K562 (cell line): ENCODE results near the gene CDC20. TPM values are rescaled to one million over a fixed set of nuclear protein-coding genes. Genes with fewer than 3 reads are reported as not detected.

ENCODE experiments used
- CXXC5 ChIP-seq: fragments of 250-450 bp; sonication (Bioruptor Pico); IDR thresholded peaks from 2 replicates; pipeline ENCODE4 v1.8.0; 2022; ENCODE audit warnings: inconsistent platforms, mild to moderate bottlenecking, moderate library complexity
- ELF2 ChIP-seq: fragments of 250-450 bp; sonication (Bioruptor Pico); IDR thresholded peaks from 2 replicates; pipeline ENCODE4 v1.5.0; 2021; ENCODE audit warnings: mild to moderate bottlenecking
- EZH2 ChIP-seq: IDR thresholded peaks from 2 replicates; pipeline ENCODE4 v1.6.1; 2012; ENCODE audit warnings: low read depth, mild to moderate bottlenecking, inconsistent platforms, low read length, borderline replicate concordance
- HDAC1 ChIP-seq, 2 experiments: fragments of 450-650 bp; IDR thresholded peaks; 2 replicates each; pipeline ENCODE4 v1.6.1; 2016 to 2017; ENCODE audit warnings: inconsistent platforms in 1 of 2, mild to moderate bottlenecking in 1 of 2, moderate library complexity in 1 of 2
- MAZ ChIP-seq, 2 experiments: fragments of 450-650 bp in 1 of 2; sonication (generic) in 1 of 2; formaldehyde crosslinking; IDR thresholded peaks in 1 of 2; conservative IDR thresholded peaks in 1 of 2; 2 replicates each; pipeline versions ENCODE4 v1.4.0 to v1.5.0; 2020; ENCODE audit warnings: mild to moderate bottlenecking in 1 of 2, missing genetic modification reagents in 1 of 2
- NR1H2 ChIP-seq: sonication (generic); formaldehyde crosslinking; IDR thresholded peaks from 2 replicates; pipeline ENCODE4 v1.4.0; 2020; ENCODE audit warnings: mild to moderate bottlenecking, missing genetic modification reagents
- REST ChIP-seq, 2 experiments: fragments of 450-650 bp; formaldehyde crosslinking in 1 of 2; IDR thresholded peaks; 2 replicates each; pipeline versions ENCODE4 v1.4.0 to v1.6.1; 2014 to 2020; ENCODE audit warnings: mild to moderate bottlenecking in 2 of 2, borderline replicate concordance in 1 of 2, low read depth in 1 of 2
- SNRNP70 ChIP-seq: fragments of 200-400 bp; formaldehyde crosslinking; optimal IDR thresholded peaks from 2 replicates; pipeline ENCODE3; 2017; ENCODE audit warnings: low read depth, low read length
- YBX1 ChIP-seq: fragments of 450-650 bp; IDR thresholded peaks from 2 replicates; pipeline ENCODE4 v1.7.1; 2016; ENCODE audit warnings: mild to moderate bottlenecking
- ZFP1 ChIP-seq: fragments of 450-650 bp; formaldehyde crosslinking; IDR thresholded peaks from 2 replicates; pipeline ENCODE4 v1.4.0; 2020; ENCODE audit warnings: mild to moderate bottlenecking, mixed read lengths
- ZNF668 ChIP-seq: fragments of 250-450 bp; sonication (Bioruptor Pico); IDR thresholded peaks from 2 replicates; pipeline ENCODE4 v1.8.0; 2022; ENCODE audit warnings: mild to moderate bottlenecking, inconsistent platforms
- ZSCAN32 ChIP-seq: fragments of 450-650 bp; formaldehyde crosslinking; IDR thresholded peaks from 2 replicates; pipeline ENCODE4 v1.4.0; 2020; ENCODE audit warnings: mild to moderate bottlenecking, moderate library complexity
- polyA plus RNA-seq, 8 experiments: library from polyadenylated mRNA; depleted of rRNA in 4 of 8; stranded (reverse) in 5 of 8; unstranded in 3 of 8; fragments of >200 nt; fragmentation: Nextera tagmentation in 2 of 8; fragmentation: Illumina TruSeq in 1 of 8; extraction: Ambion mirVana in 2 of 8; extraction: Trizol in 1 of 8; gene quantifications; 2 replicates each; pipeline versions ENCODE4 v1.2.1 to v1.2.3, GENCODE V29; 2011 to 2014; ENCODE audit warnings: inconsistent platforms in 1 of 8, missing spikeins in 1 of 8
- total RNA-seq, 7 experiments: library from RNA; depleted of rRNA in 6 of 7; stranded (reverse); fragments of >200 nt in 6 of 7; fragmentation: Illumina TruSeq in 2 of 7; extraction: Trizol in 2 of 7; gene quantifications; 2 replicates each; pipeline versions ENCODE4 v1.2.1 to v1.2.3, GENCODE V29; 2011 to 2021; ENCODE audit warnings: low replicate concordance in 1 of 7

Gene CDC20
- total and polyA plus RNA-seq, 9 of the 15 experiments (the other 6 are each of a cell fraction or from before 2014, with no cell fraction given) = 45.2 to 224 (median 121) TPM

GRCh38 chr1:43405219-43405875 is 46.6 kb downstream of the CDC20 start (continued):
- peak; percentile 23 to 34; a peak in 2 of 4 replicates for TF ChIP-seq MAZ (CRISPR knock-in tag; conservative IDR thresholded peaks at IDR 0.05 in 1 of 2, IDR thresholded peaks at IDR 0.05 in 1 of 2)
- TF ChIP-seq EZH2 = no peak
- TF ChIP-seq YBX1 = no peak
- peak; percentile 23; the same call in 1 of the 2 replicates for TF ChIP-seq REST (IDR thresholded peaks at IDR 0.05; ENCODE audit: borderline replicate concordance)
- TF ChIP-seq REST (CRISPR knock-in tag; IDR thresholded peaks at IDR 0.05; ENCODE audit: low read depth) = no peak
- TF ChIP-seq ZNF668 (CRISPR knock-in tag) = no peak
- peak; percentile 68 for TF ChIP-seq CXXC5 (CRISPR knock-in tag)
- peak in 1 of 2 experiments; percentile 79; a peak in 2 of 4 replicates for TF ChIP-seq HDAC1 (IDR thresholded peaks at IDR 0.05)
- TF ChIP-seq ELF2 (CRISPR knock-in tag) = no peak
- TF ChIP-seq ZSCAN32 = no peak
- TF ChIP-seq ZFP1 = no peak
- TF ChIP-seq SNRNP70 = no peak
- TF ChIP-seq NR1H2 (CRISPR knock-in tag) = no peak
